Measurements from ENCODE around the gene USP17L27.
"Not testable (repeated sequence)": the region's sequence is repeated elsewhere in the genome, so short reads cannot be mapped to it uniquely, and the experiment has no call there.

The USP17L27 gene

GRCh38 chr4:9343848-9344247, at the start of gene USP17L27:
Gene USP17L27, plus strand, starts transcription at chr4:9344148. Its CDS starts 0 bp downstream, at chr4:9344148.
- not testable (repeated sequence) for DNase-seq (ENCODE audit: low spot score)

GRCh38 chr4:9324191-9324590, 19.8 kb upstream of the USP17L27 start:
- DNase-seq (ENCODE audit: low spot score), result not testable (repeated sequence)

- DNase-seq (ENCODE audit: low spot score), result not testable (repeated sequence)
Measured at GRCh38 chr4:9324865-9325264, 19.1 kb upstream of the USP17L27 start, which contains the start of gene USP17L24. Gene USP17L24, plus strand, starts transcription at chr4:9325165. Its CDS starts 0 bp downstream, at chr4:9325165.

- not testable (repeated sequence) for DNase-seq (ENCODE audit: low spot score)
Measured at GRCh38 chr4:9329611-9330010, 14.3 kb upstream of the USP17L27 start, which contains the start of gene USP17L25. Gene USP17L25, plus strand, starts transcription at chr4:9329911. Its CDS starts 0 bp downstream, at chr4:9329911.

GRCh38 chr4:9334358-9334757, 9.6 kb upstream of the USP17L27 start, which contains the start of gene USP17L26:
Gene USP17L26, plus strand, starts transcription at chr4:9334658. Its CDS starts 0 bp downstream, at chr4:9334658.
- DNase-seq (ENCODE audit: low spot score), result not testable (repeated sequence)

GRCh38 chr4:9339103-9339502, 4.8 kb upstream of the USP17L27 start, which contains the start of gene USP17L5:
Gene USP17L5, plus strand, starts transcription at chr4:9339403. Its CDS starts 0 bp downstream, at chr4:9339403.
- DNase-seq (ENCODE audit: low spot score), result not testable (repeated sequence)

GRCh38 chr4:9348593-9348992, 4.6 kb downstream of the USP17L27 start, which contains the start of gene USP17L28:
Gene USP17L28, plus strand, starts transcription at chr4:9348893. Its CDS starts 0 bp downstream, at chr4:9348893.
- DNase-seq (ENCODE audit: low spot score), result not testable (repeated sequence)

GRCh38 chr4:9350866-9351265, 6.9 kb downstream of the USP17L27 start:
- not testable (repeated sequence) for DNase-seq (ENCODE audit: low spot score)

GRCh38 chr4:9353338-9353737, 9.4 kb downstream of the USP17L27 start, which contains the start of gene USP17L29:
Gene USP17L29, plus strand, starts transcription at chr4:9353638. Its CDS starts 0 bp downstream, at chr4:9353638.
- not testable (repeated sequence) for DNase-seq (ENCODE audit: low spot score)

- DNase-seq (ENCODE audit: low spot score), result not testable (repeated sequence)
Measured at GRCh38 chr4:9362829-9363228, 18.9 kb downstream of the USP17L27 start, which contains the start of gene USP17L30. Gene USP17L30, plus strand, starts transcription at chr4:9363129. Its CDS starts 0 bp downstream, at chr4:9363129.

- DNase-seq (ENCODE audit: low spot score), result not testable (repeated sequence)
Measured at GRCh38 chr4:9379881-9380280, 35.9 kb downstream of the USP17L27 start.

GRCh38 chr4:9381012-9381534, 37.1 kb downstream of the USP17L27 start:
- peak; percentile 6 for DNase-seq (ENCODE audit: low spot score)

- DNase-seq (ENCODE audit: low spot score), result no peak
Measured at GRCh38 chr4:9384126-9384525, 40.2 kb downstream of the USP17L27 start.

- not testable (repeated sequence) for DNase-seq (ENCODE audit: low spot score)
Measured at GRCh38 chr4:9389001-9389400, 45.1 kb downstream of the USP17L27 start.

All from AG08396 (cell line).